KOPT-K1 (cell line): ENCODE data around the gene ALDH1A2.
"Not testable (repeated sequence)": the region's sequence is repeated elsewhere in the genome, so short reads cannot be mapped to it uniquely, and the experiment has no call there.

Experiments used
- H3K27ac ChIP-seq: fragments of 200-600 bp; sonication (generic); 2 replicates; pipeline ENCODE4 v1.5.1; 2016; ENCODE audit warnings: antibody characterized with exemption, mild to moderate bottlenecking, low read depth, low read length; ENCODE audit not compliant: poor library complexity, severe bottlenecking
- H3K36me3 ChIP-seq: fragments of 200-600 bp; sonication (generic); 2 replicates; pipeline ENCODE4 v1.5.1; 2017; ENCODE audit warnings: antibody characterized with exemption, mild to moderate bottlenecking, low read length, moderate library complexity; ENCODE audit not compliant: insufficient read depth
- H3K9me3 ChIP-seq: fragments of 200-600 bp; sonication (generic); 2 replicates; pipeline ENCODE4 v1.5.1; 2017; ENCODE audit warnings: antibody characterized with exemption, low read length, mild to moderate bottlenecking; ENCODE audit not compliant: insufficient read depth, poor library complexity, severe bottlenecking

Gene ALDH1A2

DNA sequence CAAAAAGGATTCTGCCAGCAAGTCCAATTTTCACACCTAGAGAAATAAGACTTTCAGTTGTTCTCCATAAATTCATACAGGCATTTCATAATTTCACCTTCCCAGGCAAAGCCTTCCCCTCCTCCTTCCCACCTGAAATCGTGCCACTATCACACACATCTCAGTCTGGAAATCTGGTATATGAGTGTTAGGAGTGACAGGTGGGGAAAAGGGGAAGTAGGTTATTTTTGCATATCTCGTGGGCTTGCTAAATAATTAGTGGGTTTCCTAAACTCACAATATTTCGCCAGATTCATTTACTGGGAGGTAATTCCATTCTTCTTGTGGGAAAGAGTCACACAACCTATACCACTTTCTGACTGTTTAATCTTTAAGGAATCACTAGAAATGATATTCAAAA, 7.4 kb downstream of the ALDH1A2 start:
- no peak overlapping the region for H3K27ac ChIP-seq
- H3K9me3 ChIP-seq = no peaks in the 10 kb centered on the region
- H3K36me3 ChIP-seq = no peaks in the 10 kb centered on the region

DNA sequence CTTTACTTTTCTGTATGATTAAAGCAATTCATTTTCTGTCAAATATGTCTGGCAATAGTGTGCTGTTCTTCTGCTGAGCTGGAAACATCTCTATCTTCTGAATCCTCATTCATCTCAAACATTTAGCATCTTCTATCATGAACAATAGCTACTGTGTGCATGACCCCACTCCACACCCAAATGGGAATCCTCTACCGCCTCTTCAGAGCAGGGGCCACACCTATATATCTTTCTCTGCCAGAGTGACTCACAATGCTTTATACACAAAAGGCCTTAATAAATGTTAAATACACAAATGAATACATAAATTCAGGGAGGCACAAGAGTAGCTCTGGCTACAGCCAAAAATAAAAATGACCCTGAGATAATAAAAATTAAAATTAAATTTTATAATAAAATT, 8.0 kb downstream of the ALDH1A2 start:
- Histone ChIP-seq H3K36me3 (no peaks in the 10 kb centered on the region), H3K27ac (no peak overlapping the region), H3K9me3 (no peaks in the 10 kb centered on the region)

DNA sequence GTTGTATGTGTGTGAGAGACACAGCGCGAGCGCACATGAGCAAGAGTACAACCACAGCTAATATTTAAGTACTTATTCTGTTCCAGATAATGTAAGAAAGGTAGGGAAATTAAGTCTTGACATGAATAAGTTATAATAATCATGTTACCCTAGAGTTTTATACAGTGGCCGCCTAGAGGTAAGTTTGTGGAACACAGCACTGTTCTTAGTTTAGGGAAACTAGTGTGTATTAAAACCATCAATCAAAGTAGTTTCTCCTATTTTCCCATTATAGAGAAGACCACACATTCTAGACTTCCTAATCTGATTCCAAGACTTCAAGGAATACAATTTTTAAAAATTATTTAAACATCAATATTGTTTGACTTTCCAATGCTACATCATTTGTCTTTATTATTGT, 9.5 kb downstream of the ALDH1A2 start:
- Histone ChIP-seq H3K9me3 (no peaks in the 10 kb centered on the region), H3K27ac (no peak overlapping the region), H3K36me3 (no peaks in the 10 kb centered on the region)

DNA sequence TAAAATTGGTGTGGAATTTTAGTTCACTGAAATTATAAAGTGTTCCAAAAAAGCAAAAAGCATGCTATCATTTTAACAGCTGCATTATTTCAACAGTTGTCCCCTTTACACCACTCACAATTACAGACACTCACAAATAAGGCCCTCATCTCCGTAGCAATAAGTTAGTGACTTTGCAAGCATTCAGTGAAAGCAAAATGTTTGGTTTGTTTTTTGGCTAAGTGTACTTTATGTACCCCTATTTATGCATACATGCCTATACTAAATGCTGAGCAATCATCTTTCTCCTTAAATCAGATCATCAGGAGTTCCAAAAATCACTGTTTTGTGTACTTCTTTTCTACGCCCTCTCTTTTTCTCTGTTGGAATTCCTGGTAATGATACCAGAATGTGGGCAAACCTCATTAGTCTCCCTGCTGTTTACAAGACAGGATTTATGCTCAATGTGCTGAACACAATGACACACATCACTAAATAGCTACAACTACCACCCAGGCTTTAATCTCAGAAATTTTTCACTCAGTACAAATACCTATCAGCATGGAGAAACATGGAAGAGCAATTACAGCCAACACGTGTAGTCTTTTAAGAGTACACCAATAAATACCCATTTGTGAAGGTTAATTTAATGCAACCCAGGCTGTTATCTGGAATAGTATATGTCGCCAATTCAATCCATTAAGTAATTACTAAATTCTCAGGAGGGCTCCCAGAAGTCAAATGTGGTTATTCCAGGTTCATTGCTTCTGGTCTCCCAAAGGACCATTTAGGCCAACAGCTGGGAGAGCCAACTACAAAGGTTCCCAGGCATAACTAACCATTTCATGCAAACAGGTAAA, 12.0 kb downstream of the ALDH1A2 start:
- no peak overlapping the region for H3K27ac ChIP-seq
- H3K36me3 ChIP-seq = no peaks in the 10 kb centered on the region
- no peaks in the 10 kb centered on the region for H3K9me3 ChIP-seq

DNA sequence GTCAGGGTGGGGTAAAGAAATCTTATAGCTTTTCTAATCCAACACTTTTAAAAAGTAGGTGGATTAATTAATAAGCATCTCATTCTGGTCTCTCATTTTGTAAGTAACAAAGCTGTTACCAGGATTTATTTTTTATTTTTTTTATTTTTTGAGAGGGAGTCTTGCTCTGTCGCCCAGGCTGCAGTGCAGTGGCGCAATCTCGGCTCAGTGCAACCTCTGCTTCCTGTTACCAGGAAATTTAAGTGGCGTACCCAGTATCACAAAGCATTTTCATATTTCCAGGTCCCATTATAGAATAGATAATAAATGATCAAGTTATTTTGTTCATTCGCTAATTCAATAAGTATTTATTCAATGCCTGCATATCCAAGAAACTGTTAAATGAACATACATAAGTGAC, 13.2 kb downstream of the ALDH1A2 start:
- H3K36me3 ChIP-seq = no peaks in the 10 kb centered on the region
- H3K27ac ChIP-seq = no peak overlapping the region

DNA sequence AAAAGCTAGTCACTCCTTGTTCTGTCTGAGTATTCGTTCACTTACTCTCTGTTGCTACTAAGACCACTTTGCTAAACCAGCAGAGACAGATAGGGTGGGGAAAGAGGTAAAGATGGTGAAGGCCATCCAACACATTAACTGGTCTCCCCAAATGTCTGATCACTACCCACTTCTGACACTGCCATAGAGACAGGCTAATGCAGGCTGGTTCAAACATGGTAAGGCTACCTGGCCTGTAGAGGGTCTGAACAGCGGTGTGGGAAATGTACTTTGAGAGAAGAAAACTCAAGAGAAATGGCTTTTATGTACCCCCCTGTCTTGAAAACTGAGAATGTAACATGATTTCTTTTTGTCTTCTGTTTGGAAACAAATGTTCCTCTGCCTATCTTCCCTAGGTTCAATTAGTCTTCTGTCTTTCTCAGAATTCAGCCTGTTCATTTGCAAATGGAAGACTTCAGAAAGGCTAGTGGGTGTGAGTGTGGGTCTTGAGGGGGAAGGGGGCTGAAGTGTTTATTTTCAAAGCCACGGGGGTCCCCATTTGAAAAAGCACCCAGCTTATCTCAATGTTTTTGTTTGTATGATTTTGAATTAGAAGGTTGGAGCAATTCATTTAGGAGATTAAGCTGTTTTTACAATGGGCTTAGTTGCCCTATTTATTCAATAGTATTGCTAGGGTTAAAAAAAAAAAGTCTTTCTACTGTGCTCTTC, 15.8 kb downstream of the ALDH1A2 start:
- no peak overlapping the region for H3K27ac ChIP-seq
- no peaks in the 10 kb centered on the region for H3K36me3 ChIP-seq
- no peaks in the 10 kb centered on the region for H3K9me3 ChIP-seq

More for the DNA sequence above, 13.2 kb downstream of the ALDH1A2 start:
- H3K9me3 ChIP-seq = no peaks in the 10 kb centered on the region

DNA sequence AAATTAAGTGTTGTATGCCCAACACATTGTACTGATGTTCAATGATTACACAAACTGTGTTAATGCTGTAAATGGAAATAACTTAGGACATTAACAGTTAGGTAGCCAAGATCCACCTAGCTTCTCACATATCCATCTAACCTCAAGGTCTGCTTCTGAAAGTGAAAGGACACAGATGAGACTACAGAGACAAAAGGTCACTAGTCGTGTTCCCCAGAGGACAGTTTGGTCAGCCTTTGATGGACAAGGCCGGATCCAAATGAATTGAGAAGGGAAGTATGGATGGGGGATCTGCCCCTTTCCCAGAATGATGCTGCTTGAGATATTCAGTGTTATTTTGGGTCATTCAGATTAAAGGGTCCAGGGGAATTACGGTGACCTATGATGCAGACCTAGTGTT, 17.2 kb downstream of the ALDH1A2 start:
- H3K36me3 ChIP-seq = no peaks in the 10 kb centered on the region
- no peak overlapping the region for H3K27ac ChIP-seq
- H3K9me3 ChIP-seq = no peaks in the 10 kb centered on the region

DNA sequence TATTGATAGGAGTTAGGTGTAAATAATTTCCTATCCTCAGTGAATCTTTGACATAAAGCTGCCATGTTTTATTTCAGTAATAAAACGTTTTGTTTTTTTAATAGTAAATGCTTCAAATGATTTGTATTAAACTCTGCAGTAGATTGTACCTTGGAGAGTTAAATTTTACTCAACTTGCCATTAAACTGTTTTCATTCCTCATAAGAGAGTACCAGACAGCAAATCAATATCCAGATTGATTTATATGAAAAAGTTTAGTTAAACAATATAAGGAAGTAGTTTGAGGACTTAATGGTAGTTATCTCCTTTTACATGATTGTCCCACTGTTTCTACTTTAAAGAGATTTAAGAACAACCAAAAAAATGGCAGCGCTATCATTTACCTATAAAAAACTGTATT, 18.4 kb downstream of the ALDH1A2 start:
- Histone ChIP-seq H3K36me3 (no peaks in the 10 kb centered on the region), H3K9me3 (no peaks in the 10 kb centered on the region), H3K27ac (no peak overlapping the region)

DNA sequence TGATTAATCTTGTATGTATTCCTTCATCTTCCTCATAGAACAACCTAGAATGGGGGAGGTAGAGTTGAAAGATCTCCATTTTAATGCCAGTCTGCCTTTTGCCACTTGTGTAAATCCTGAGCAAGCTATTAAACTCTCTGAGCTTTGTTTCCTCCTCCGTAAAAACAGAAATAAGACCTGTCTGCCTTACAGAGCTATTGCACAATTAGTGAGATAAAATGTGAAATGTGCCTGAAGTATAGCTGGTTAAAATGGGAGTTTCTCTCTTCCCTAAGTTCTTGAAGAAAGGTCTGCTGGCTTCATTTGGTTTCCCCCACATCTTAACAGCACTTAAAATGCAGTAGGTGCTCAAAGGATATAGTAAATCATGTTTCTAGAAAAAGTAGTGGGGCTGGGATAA, 19.0 kb downstream of the ALDH1A2 start:
- Histone ChIP-seq H3K9me3 (no peaks in the 10 kb centered on the region), H3K27ac (no peak overlapping the region), H3K36me3 (no peaks in the 10 kb centered on the region)

DNA sequence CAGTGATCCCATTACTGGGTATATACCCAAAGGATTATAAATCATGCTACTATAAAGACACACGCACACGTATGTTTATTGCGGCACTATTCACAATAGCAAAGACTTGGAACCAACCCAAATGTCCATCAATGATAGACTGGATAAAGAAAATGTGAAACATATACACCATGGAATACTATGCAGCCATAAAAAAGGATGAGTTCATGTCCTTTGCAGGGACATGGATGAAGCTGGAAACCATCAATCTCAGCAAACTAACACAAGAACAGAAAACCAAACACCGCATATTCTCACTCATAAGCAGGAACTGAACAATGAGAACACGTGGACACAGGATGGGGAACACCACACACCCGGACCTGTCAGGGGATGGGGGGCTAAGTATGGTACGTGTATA, 20.1 kb downstream of the ALDH1A2 start:
- not testable (repeated sequence) for H3K27ac ChIP-seq, H3K9me3 ChIP-seq, H3K36me3 ChIP-seq

DNA sequence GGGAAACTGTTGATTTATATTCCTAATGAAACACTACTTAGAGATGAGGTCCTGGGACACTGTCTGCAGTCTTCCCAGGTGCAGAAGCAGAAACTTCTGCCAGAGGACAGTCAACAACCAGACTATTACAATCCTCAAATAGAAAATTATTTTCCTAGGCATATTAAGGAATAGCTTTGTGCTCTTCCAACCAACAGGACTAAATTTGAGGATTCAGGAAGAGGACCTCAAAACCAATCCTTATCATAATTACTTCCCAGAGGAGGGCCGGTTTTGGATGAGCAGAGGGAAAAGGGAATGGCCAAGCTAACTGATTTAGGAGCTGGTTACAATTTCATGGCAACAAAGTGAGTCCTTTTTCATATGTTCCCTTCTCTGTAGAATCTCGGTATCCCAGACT, 21.0 kb downstream of the ALDH1A2 start:
- Histone ChIP-seq H3K36me3 (no peaks in the 10 kb centered on the region), H3K9me3 (no peaks in the 10 kb centered on the region), H3K27ac (no peak overlapping the region)

DNA sequence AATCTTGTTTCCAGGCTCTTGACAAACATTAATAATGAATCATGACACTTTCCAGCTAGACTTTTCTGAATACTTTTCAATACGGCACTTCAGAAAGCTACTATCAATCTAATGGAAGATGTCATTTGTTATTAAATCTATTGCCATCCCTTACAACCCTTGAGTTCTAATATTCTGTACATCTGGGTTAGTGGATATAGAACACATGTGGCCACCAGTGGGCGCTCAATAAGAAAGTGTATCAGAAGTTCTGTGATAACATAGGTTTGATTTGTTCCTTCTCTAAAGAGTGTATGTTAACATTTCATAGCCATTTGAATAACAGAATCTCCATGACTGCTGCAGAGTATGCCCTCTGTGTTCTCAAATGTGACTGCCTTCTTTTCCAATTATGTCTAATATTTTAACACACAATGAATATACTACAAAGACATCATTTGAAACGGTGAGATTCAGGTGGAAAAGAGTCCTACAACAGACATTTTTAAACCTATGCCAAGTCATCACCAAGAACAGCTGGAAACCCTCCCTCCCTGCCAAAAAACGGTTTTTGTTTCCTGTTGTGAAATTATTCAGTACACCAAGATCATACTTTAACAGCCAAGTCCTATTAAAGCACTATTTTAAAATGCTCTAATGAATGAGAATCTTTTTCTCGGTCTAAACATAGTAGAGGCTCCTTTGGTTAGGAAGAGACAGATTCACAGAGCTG, 22.2 kb downstream of the ALDH1A2 start:
- no peak overlapping the region for H3K27ac ChIP-seq
- H3K9me3 ChIP-seq = no peaks in the 10 kb centered on the region
- no peaks in the 10 kb centered on the region for H3K36me3 ChIP-seq

DNA sequence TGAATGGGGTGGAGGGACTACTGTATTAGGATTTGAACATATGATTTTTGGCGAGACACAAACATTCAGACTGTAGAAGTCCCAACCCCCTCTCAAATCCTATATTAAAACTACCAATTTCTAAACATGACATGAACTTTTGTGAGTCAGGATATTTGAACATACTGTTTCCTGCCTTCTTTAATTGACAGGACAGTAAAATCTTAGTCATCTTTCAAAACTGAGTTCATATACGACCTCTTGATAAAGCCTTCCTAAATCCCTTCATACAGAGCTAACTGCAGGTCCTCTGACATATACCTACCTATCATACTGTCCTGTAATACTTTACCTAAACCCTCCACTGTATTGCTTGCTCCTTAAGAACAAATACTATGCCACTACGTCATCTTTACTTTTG, 23.5 kb downstream of the ALDH1A2 start:
- Histone ChIP-seq H3K36me3 (no peaks in the 10 kb centered on the region), H3K27ac (no peak overlapping the region), H3K9me3 (no peaks in the 10 kb centered on the region)

DNA sequence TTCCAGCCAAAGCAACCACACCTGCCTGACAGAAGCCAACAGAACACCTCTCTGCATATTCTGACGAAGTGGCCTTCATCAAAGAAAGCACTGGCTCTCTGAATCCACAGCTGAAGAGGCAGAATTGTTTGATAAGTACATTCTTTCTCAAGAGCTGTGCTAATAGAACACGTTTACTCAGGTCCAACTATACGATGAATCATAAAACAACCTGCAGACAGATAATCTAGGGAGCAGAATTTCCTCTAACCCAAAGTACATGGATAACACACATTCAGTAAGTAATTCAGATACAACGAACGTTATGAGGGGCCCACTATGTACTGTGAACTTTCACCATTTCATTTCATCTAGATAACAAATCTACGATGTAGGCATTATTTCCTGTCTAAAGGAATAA, 25.4 kb downstream of the ALDH1A2 start:
- Histone ChIP-seq H3K9me3 (no peaks in the 10 kb centered on the region), H3K27ac (no peak overlapping the region), H3K36me3 (no peaks in the 10 kb centered on the region)
